ENCODE measurements around the gene ZBTB39. TPM values are rescaled to one million over a fixed set of nuclear protein-coding genes. Genes with fewer than 3 reads are reported as not detected.

ZBTB39 gene
- total and polyA plus RNA-seq, 2 of the 8 experiments (the other 6 are each of a cell fraction or from before 2014, with no cell fraction given) = 19.3 to 25.0 TPM

GRCh38 chr12:57049119-57049446 is 42.7 kb upstream of the ZBTB39 start:
- no peak overlapping the region for H3K9ac ChIP-seq (replicated peaks in 1 of 4; ENCODE audit: extremely low read depth in 1 of 4, low read depth in 3 of 4, low read length in 3 of 4)
- no peak overlapping the region for H2AK5ac ChIP-seq (ENCODE audit: low read depth, low read length)
- H3K9me3 ChIP-seq (ENCODE audit: insufficient read depth in 2 of 2, low read depth in 1 of 2, low read length in 1 of 2) = no peaks in the 10 kb centered on the region
- no peak overlapping the region for H2BK5ac ChIP-seq (ENCODE audit: low read depth, low read length)
- H2BK15ac ChIP-seq (ENCODE audit: low read length) = 0 out of 2 replicates have a peak overlapping the region, but pooled peaks have one; percentile 88
- H3K14ac ChIP-seq (ENCODE audit: insufficient read length) = no peak overlapping the region
- H4K5ac ChIP-seq (ENCODE audit: insufficient read length, low read depth, low read length) = no peak overlapping the region
- H3K27me3 ChIP-seq (replicated peaks in 1 of 4; ENCODE audit: control insufficient read depth in 3 of 4, extremely low read depth in 1 of 4, insufficient read depth in 3 of 4, low read length in 3 of 4) = no peaks in the 10 kb centered on the region
- H3K79me1 ChIP-seq (ENCODE audit: low read depth, low read length) = no peaks in the 10 kb centered on the region
- H3K4me3 ChIP-seq (ENCODE audit: extremely low read depth in 1 of 4, insufficient read depth in 2 of 4, low read depth in 3 of 4, low read length in 4 of 4) = no peak overlapping the region
- H3K36me3 ChIP-seq (ENCODE audit: control insufficient read depth in 2 of 4, insufficient read depth in 4 of 4, low read length in 3 of 4) = peaks cover 0 to 1% (median 0%) of the 10 kb centered on the region in 4 experiments; a peak in 1 of 8 replicates
- no peak overlapping the region for H3K18ac ChIP-seq (ENCODE audit: extremely low read depth, low read length)
- ChIA-PET CTCF (ENCODE audit: partially characterized antibody) (interaction anchor here (0.8 to 7.5 kb wide), 9 partner anchors 8 to 63 kb away, joined by 3 to 77 read pairs (median 9); no protein-coding TSS in a partner anchor), POLR2A (ENCODE audit: partially characterized antibody) (interaction anchor here (0.9 to 3.5 kb wide), 4 partner anchors 8 to 124 kb away, joined by 3 to 11 read pairs (median 5); partner anchors contain the start of gene TAC3)
- 83% methylated on average over 4 of the region's 4 CpGs; no CpG with 5 or more reads in 1 of the 2 experiments for WGBS, 2 experiments (ENCODE audit: extremely low coverage in 1 of 2, insufficient coverage in 1 of 2, insufficient read length in 1 of 2, insufficient replicate concordance in 2 of 2, low coverage in 1 of 2, low lambda C conversion rate in 2 of 2, missing lambda C conversion rate in 1 of 2)
- no peak overlapping the region for H3K4ac ChIP-seq (replicated peaks; ENCODE audit: insufficient read length, low read depth, low read length)
- no peaks in the 10 kb centered on the region for H3K4me1 ChIP-seq (replicated peaks in 1 of 4; ENCODE audit: control insufficient read depth in 3 of 4, insufficient read depth in 4 of 4, low read length in 3 of 4)
- no peaks in the 10 kb centered on the region for H4K20me1 ChIP-seq (replicated peaks in 1 of 2; ENCODE audit: control insufficient read depth in 1 of 2, insufficient read depth in 2 of 2, low read length in 2 of 2)
- H3K79me2 ChIP-seq (ENCODE audit: control insufficient read depth in 1 of 2, insufficient read depth in 2 of 2, low read length in 2 of 2) = no peaks in the 10 kb centered on the region
- no peak overlapping the region for H3K27ac ChIP-seq (ENCODE audit: low read depth, low read length)
- H4K8ac ChIP-seq (ENCODE audit: extremely low read depth, insufficient read depth, low read length) = no peak overlapping the region
- no peak overlapping the region for H2BK120ac ChIP-seq (replicated peaks; ENCODE audit: low read depth, low read length)
- no peak overlapping the region for H2BK12ac ChIP-seq (ENCODE audit: low read depth, low read length)
- no peak overlapping the region for H2BK20ac ChIP-seq (ENCODE audit: low read length)
- no peak overlapping the region for H3K23ac ChIP-seq (ENCODE audit: insufficient read length)
- no peak overlapping the region for H4K91ac ChIP-seq (replicated peaks; ENCODE audit: insufficient read length, low read length)
- no peak overlapping the region for H2AFZ ChIP-seq (ENCODE audit: low read length)
- H3K4me2 ChIP-seq (ENCODE audit: insufficient read depth in 1 of 2, low read depth in 2 of 2, low read length in 2 of 2) = no peak overlapping the region
- DNase-seq (ENCODE audit: low read depth in 1 of 2, low spot score in 2 of 2) = no peak
- no peak for FAIRE-seq
- no peaks in the 10 kb centered on the region for H3K23me2 ChIP-seq (ENCODE audit: low read depth, low read length)
- H3K56ac ChIP-seq (replicated peaks; ENCODE audit: insufficient read length, low read depth, low read length) = no peak overlapping the region
- TF ChIP-seq SUZ12 (IDR thresholded peaks at IDR 0.05; ENCODE audit: low read length) = no peak
- TF ChIP-seq SP2 (IDR thresholded peaks at IDR 0.05; ENCODE audit: low read length) = no peak
- no peak for TF ChIP-seq ZNF274 (IDR thresholded peaks at IDR 0.05; ENCODE audit: borderline replicate concordance, extremely low read depth, low read length)
- TF ChIP-seq CBX5 (IDR thresholded peaks at IDR 0.05; ENCODE audit: low read depth, low read length) = no peak
- no peak for TF ChIP-seq BACH1 (IDR thresholded peaks at IDR 0.05; ENCODE audit: low read length)
- no peak for TF ChIP-seq ATF2 (IDR thresholded peaks at IDR 0.05; ENCODE audit: low read length)
- TF ChIP-seq CREB1 (IDR thresholded peaks at IDR 0.05) = no peak
- TF ChIP-seq RXRA (IDR thresholded peaks at IDR 0.05; ENCODE audit: insufficient read depth, low read depth, low read length) = no peak
- no peak for TF ChIP-seq SAP30 (IDR thresholded peaks at IDR 0.05; ENCODE audit: insufficient read depth, insufficient replicate concordance, low read length)
- TF ChIP-seq TCF12 (IDR thresholded peaks at IDR 0.05; ENCODE audit: low read depth, low read length) = no peak
- no peak for TF ChIP-seq NANOG (IDR thresholded peaks at IDR 0.05; ENCODE audit: insufficient read depth, low read depth, low read length, poor library complexity, severe bottlenecking)
- TF ChIP-seq TBP (IDR thresholded peaks at IDR 0.05; ENCODE audit: low read depth, low read length) = no peak

All from H1 (cell line).